Cardiac muscle cell (in vitro differentiated cells and primary cell): ENCODE data around the gene PTPN14. TPM values are rescaled to one million over a fixed set of nuclear protein-coding genes. Genes with fewer than 3 reads are reported as not detected.

Experiments
- DNase-seq, 2 donors: peaks; one replicate each; pipeline versions ENCODE4 v3.0.0 to v3.0.0-alpha.2; 2010 to 2017; ENCODE audit warnings: low read depth in 1 of 2, low spot score in 1 of 2
- H3K27ac ChIP-seq: fragments of 200-600 bp; sonication (generic); 2 replicates; pipeline ENCODE4 v1.5.1; 2016
- H3K27me3 ChIP-seq: fragments of 200-600 bp; sonication (generic); 2 replicates; pipeline ENCODE4 v1.6.0; 2016; ENCODE audit warnings: control low read depth
- H3K36me3 ChIP-seq: fragments of 200-600 bp; sonication (generic); 2 replicates; pipeline ENCODE4 v1.5.1; 2016; ENCODE audit warnings: control low read depth
- H3K4me1 ChIP-seq: fragments of 200-600 bp; sonication (generic); 2 replicates; pipeline ENCODE4 v1.8.1; 2017; ENCODE audit warnings: low read depth, mild to moderate bottlenecking, mixed run types
- H3K4me3 ChIP-seq: fragments of 200-600 bp; sonication (generic); 2 replicates; pipeline ENCODE4 v1.5.1; 2016; ENCODE audit warnings: mild to moderate bottlenecking
- H3K9me3 ChIP-seq: fragments of 200-600 bp; sonication (generic); 2 replicates; pipeline ENCODE4 v1.5.1; 2017; ENCODE audit warnings: low read depth, mild to moderate bottlenecking, control low read depth
- polyA plus RNA-seq: library from polyadenylated mRNA; unstranded; fragments of >200 nt; fragmentation: Nextera tagmentation; extraction: Ambion mirVana; gene quantifications from 2 replicates; pipeline ENCODE4 v1.2.1, GENCODE V29; 2016
- total RNA-seq: library from RNA; depleted of rRNA; stranded (reverse); fragments of >200 nt; gene quantifications from 2 replicates; pipeline ENCODE4 v1.2.3, GENCODE V29; 2016
- TF ChIP-seq, protein P1 (sequence below): IDR thresholded peaks from 2 replicates; pipeline ENCODE4 v1.5.1; 2012; ENCODE audit warnings: low read depth, mild to moderate bottlenecking, low read length

Gene PTPN14
- total and polyA plus RNA-seq, 2 experiments from 2014 or later: 4.6 to 5.4 TPM

DNA sequence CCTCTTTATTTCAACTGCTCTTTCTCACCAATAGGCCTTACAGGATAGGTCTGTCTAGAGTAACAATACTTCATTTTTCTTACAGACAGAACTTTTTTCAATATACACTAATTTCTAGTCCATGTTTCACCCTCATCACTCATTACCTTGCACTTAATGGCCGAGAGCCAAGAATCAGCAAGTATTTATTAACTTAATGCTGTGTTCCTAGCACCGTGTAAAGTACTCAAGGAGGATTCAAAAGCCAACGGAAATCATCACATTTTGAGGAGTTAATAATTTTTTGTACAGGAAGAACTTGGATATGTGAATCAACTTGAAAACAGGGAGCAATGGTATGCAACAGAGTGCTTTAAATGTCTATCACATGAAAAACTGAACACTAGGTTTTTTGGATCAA, 102.0 kb downstream of the PTPN14 start:
- H3K4me3 ChIP-seq: no peak overlapping the region
- DNase-seq: no peak
- no peaks in the 10 kb centered on the region for H3K27me3 ChIP-seq
- no peaks in the 10 kb centered on the region for H3K36me3 ChIP-seq
- H3K4me1 ChIP-seq: no peaks in the 10 kb centered on the region
- TF ChIP-seq, protein P1, sequence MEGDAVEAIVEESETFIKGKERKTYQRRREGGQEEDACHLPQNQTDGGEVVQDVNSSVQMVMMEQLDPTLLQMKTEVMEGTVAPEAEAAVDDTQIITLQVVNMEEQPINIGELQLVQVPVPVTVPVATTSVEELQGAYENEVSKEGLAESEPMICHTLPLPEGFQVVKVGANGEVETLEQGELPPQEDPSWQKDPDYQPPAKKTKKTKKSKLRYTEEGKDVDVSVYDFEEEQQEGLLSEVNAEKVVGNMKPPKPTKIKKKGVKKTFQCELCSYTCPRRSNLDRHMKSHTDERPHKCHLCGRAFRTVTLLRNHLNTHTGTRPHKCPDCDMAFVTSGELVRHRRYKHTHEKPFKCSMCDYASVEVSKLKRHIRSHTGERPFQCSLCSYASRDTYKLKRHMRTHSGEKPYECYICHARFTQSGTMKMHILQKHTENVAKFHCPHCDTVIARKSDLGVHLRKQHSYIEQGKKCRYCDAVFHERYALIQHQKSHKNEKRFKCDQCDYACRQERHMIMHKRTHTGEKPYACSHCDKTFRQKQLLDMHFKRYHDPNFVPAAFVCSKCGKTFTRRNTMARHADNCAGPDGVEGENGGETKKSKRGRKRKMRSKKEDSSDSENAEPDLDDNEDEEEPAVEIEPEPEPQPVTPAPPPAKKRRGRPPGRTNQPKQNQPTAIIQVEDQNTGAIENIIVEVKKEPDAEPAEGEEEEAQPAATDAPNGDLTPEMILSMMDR: no peak
- H3K27ac ChIP-seq: no peak overlapping the region
- no peaks in the 10 kb centered on the region for H3K9me3 ChIP-seq

DNA sequence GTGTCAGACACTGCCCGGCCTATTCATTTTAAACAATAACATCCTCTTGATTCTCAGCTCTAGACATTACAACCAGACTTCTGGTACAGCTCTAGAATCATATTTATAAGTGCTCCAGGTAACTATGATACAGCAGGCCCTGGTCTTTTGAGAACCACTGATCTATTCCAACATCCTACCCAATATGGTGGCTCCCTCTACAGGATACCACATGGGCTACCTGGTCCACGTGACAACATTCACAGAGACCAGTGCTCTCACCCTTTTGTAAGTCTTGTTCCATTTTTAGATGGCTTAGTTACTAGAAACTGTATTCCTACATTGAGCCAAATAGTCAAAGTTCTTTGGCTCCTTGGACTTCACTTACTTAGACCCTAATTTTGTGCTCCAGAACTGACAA, 102.9 kb downstream of the PTPN14 start:
- Histone ChIP-seq H3K4me1 (no peaks in the 10 kb centered on the region), H3K27me3 (no peaks in the 10 kb centered on the region), H3K36me3 (no peaks in the 10 kb centered on the region), H3K9me3 (no peaks in the 10 kb centered on the region), H3K4me3 (no peak overlapping the region), H3K27ac (no peak overlapping the region)
- DNase-seq: no peak
- TF ChIP-seq, protein P1: no peak

DNA sequence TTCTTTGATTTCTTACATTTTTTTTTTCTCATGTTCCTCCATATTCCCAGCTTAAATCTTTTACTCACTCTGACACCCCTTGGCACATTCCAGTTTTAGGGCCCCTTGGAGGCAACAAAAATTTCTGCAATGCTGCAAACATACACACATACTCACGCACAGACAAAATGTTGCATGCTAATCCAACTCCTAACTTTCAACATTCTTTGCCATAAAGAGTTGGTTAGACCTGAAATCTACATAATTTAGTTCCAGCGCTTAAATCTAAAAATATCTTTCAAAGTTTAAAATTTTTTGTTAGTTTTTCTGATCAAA, 103.9 kb downstream of the PTPN14 start:
- H3K36me3 ChIP-seq: no peaks in the 10 kb centered on the region
- H3K9me3 ChIP-seq: no peaks in the 10 kb centered on the region
- H3K4me1 ChIP-seq: no peaks in the 10 kb centered on the region
- no peaks in the 10 kb centered on the region for H3K27me3 ChIP-seq
- H3K27ac ChIP-seq: no peak overlapping the region
- H3K4me3 ChIP-seq: no peak overlapping the region
- no peak for DNase-seq
- TF ChIP-seq, protein P1: no peak

DNA sequence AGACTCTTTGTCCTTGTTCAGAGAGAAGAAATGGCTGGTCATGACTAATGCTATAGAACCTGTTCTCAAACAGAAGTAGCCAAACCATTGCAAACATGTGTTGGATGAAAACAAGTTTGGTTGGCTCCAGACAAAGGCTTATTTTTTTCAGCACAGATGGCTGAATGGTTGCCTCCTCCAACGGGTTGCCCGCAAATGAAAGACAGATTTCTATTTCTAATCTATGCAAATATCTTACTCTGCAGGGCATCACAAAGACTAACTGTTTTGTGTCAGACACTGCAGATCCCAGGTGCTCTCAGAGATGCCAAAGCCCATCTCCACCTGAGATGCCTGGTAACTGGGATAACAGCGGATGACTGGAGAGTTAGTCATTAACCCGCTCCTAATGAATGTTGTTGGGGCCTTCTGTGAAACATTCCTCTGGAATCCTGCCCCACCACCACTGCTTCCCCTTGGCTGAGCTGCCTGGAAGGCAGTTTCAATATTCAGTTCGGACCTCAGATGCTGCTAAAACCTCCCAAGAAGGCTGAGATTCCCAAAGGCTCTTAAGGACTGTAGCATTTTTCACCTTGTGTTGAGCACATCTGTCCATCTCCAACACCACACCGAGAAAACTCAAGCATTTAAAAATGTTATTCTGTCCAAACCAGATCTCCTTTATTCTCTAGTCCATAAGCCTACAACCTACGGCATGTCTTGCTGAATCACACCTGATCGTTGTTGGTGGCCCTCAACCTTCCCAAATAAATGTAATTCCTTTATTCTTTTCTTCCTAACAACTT, 104.4 kb downstream of the PTPN14 start:
- H3K4me1 ChIP-seq: no peaks in the 10 kb centered on the region
- H3K27ac ChIP-seq: no peak overlapping the region
- DNase-seq: peak in 1 of 2 donors; percentile 91
- H3K9me3 ChIP-seq: no peaks in the 10 kb centered on the region
- no peaks in the 10 kb centered on the region for H3K27me3 ChIP-seq
- TF ChIP-seq, protein P1: no peak
- H3K4me3 ChIP-seq: no peak overlapping the region
- H3K36me3 ChIP-seq: no peaks in the 10 kb centered on the region

DNA sequence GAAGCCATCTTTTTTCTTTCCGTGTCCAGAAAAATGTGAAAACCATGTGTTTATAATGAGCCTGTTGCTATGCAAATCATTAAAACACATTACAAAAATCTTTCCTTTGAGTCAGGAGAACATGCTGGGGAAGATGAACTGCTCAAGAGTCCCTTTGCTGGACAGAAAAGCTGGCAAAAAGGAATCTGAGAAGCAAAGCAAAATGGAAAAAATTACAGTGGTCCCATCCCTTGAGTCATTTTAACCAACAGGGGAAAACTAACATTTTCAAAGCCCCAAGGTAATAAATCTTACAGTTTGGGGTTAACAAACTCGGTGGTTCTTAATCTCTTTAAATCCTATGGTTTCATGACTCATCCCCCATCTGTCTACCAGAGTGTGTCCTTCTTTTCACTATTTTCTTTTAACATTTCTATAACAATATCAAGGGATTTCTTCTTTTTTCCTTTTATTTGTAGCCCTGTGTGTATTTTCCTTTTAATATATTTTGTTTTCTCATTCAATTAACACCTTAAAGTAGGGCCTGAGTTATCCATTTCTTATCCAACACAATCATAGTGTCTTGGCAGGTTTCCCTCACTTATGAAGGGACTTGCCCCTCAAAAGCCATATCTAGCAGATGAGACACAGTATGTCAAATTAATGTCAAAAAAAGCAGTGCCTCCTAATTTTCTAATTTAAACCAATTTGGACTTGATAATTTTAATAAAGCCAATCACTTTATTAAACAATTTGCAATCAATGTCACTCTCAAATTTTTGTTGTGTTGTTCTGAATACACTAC, 105.4 kb downstream of the PTPN14 start:
- H3K36me3 ChIP-seq: no peaks in the 10 kb centered on the region
- no peak overlapping the region for H3K4me3 ChIP-seq
- TF ChIP-seq, protein P1: no peak
- peak in 1 of 2 donors; percentile 53 for DNase-seq
- H3K9me3 ChIP-seq: no peaks in the 10 kb centered on the region
- no peaks in the 10 kb centered on the region for H3K4me1 ChIP-seq
- no peaks in the 10 kb centered on the region for H3K27me3 ChIP-seq
- no peak overlapping the region for H3K27ac ChIP-seq
